HL-60/S4 treated with phorbol 12-myristate 13-acetate at 8.2 ng/mL for 4 days and 3 days (cell line): ENCODE data around the gene PITHD1.
"Not testable (repeated sequence)": the region's sequence is repeated elsewhere in the genome, so short reads cannot be mapped to it uniquely, and the experiment has no call there.

Experiments used
- in situ Hi-C: fragments of 300-500 bp; cut with MboI; formaldehyde crosslinking; loops from 2 replicates; pipeline ENCODE4 v1.15.0; 2022; ENCODE audit warnings: low sequenced_read_pairs

Gene PITHD1

DNA sequence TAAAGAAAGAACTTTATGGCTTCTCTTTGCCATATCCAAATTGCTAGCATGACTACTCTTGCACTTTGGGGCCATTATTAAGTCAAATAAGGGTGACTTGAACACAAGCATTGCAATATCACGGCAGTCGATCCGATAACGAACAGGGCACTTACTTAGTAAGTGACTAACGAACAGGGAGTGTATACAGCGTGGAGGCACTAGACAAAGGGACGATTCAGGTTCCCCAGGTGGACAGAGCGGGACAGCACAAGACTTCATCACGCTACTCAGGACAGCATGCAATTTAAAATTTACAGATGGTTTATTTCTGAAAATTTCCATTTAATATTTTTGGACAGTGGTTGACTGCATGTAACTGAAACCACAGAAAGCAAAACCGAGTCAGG, 5.4 kb upstream of the PITHD1 start:
- in situ Hi-C loops = no loop called here

DNA sequence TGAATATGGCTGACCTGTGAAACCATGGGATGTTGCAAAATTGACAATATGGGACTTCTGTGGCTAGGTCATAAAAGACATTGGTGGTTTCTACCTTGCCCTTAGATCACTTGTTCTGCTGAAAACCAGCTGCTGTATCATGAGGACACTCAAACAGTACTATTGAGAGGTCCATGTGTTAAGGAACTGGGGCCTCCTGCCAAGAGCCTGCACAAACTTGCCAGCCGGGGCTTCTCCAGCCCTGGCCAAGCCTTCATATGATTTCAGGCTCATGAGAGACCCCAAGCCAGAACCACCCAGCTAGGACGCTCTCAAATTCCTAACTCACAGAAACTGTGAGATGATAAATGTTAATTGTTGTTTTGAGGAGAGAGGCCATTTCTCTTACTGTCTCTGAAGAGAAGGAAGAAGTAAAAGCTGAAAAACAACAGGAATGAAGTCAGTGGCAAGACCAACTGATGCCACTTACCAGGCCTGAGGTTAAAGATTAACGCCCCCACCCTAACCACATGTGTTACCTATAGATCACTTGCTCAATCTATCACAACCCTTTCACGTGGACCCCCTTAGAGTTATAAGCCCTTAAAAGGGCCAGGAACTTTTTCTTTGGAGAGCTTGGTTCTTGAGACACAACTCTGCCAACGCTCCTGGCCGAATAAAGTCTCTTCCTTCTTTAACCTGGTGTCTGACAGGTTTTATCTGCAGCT, 3.9 kb upstream of the PITHD1 start:
- in situ Hi-C loops = no loop called here

DNA sequence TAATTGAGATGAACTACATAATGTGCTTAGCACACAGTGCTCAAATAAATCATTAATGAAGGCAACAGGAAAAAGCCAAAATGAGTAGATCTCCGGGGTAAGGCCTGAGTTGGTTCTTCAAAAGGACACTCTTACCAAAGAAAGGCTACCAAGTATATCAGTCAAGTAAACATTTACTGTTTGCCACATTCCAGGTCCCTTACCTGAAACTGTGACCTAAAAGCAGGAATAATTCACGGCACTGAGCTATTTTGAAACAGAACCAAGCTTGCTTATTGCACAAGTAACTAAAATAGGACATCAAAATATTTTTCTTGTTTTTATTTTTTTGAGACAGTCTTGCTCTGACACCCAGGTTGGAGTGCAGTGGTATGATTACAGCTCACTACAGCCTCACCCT, 2.0 kb upstream of the PITHD1 start:
- in situ Hi-C loops = no loop called here

DNA sequence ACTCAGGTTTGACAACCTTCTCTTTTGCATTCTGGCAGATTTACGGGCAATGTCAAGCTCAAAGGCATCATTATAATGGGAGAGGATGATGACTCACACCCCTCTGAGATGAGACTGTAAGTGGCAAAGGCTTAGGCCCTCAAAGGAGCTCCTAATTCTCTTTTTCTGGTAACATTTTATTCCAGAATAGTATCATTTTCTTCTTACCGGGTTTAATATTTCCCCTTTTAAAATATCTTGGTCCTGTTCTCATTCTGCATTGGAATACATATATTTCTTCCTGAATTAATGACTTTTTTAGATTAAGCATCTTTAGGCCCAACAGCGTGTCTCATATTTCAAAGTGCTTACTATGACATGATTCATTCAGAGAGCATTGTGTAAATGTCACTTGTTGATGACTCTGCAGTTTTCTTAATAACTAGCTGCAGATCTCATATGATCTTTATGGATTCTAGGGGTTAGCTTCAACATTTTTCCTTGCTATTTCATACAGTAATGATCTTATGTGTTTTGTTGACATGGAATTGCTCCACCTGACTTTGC, 1.7 kb downstream of the PITHD1 start:
- in situ Hi-C loops = no loop called here

DNA sequence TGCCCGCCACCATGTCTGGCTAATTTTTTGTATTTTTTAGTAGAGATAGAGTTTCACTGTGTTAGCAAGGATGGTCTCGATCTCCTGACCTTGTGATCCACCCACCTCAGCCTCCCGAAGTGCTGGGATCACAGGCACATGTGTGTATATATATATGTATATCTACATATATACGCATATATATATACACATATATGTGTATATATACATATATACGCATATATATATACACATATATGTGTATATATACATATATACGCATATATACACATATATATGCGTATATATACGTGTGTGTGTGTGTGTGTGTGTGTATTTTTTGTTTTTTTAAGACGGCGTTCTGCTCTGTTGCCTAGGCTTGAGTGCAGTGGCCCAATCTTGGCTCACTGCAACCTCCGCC, 4.9 kb downstream of the PITHD1 start:
- in situ Hi-C loops = not testable (repeated sequence)

DNA sequence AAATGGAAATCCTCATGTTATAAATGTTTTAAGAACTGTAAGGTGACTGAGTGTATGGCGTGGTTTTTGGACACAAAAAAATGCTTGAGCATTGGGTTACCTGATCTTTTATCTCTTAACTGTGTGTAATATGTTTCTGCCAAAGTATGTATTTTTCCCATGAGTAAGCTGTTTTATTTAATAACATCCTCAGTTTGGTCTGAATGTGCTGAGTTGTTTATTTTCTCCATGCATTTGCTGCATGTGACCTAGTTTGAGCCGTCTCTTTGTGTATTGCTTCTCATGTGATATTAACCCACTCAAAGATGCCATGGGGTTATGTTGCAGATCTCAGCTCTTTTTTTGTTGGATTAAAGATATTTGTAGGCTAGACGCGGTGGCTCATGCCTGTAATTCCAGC, 6.6 kb downstream of the PITHD1 start:
- in situ Hi-C loops = no loop called here

DNA sequence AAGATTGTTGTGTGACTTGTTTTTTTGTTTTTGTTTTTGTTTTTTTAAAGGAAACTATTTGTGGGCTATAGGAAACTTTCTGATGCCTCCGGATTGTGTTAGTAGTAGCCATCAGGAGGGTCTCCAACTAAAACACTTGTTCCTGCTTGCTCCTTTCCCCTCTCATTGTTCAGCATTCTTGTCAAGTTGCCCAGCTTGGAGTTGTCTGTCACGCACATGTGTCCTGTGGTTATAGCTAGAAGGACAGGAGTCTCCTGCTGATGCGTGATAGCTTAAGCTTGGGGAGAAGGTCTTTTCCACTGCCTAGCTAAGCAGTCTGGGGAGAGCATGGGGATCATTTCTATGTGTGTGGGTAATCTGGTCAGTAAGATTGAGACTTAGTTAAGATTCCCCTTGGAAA, 9.5 kb downstream of the PITHD1 start:
- in situ Hi-C loops = no loop called here

DNA sequence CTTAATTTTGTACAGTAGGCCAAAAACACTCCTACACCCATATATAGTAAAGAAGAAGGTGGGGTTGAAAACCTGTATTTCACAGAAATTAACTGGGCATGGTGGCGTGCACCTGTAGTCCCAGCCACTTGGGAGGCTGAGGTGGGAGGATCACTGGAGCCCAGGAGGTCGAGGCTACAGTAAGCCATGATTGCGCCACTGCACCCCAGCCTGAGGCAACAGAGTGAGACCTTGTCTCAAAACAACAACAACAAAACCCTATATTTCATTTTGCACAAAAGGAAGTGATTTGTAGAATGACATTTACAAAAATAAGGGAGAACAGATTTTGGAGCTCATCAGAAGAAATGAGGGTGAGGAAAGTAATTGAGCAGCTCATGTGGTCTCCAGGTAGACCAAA, 10.5 kb downstream of the PITHD1 start:
- in situ Hi-C loops = no loop called here

DNA sequence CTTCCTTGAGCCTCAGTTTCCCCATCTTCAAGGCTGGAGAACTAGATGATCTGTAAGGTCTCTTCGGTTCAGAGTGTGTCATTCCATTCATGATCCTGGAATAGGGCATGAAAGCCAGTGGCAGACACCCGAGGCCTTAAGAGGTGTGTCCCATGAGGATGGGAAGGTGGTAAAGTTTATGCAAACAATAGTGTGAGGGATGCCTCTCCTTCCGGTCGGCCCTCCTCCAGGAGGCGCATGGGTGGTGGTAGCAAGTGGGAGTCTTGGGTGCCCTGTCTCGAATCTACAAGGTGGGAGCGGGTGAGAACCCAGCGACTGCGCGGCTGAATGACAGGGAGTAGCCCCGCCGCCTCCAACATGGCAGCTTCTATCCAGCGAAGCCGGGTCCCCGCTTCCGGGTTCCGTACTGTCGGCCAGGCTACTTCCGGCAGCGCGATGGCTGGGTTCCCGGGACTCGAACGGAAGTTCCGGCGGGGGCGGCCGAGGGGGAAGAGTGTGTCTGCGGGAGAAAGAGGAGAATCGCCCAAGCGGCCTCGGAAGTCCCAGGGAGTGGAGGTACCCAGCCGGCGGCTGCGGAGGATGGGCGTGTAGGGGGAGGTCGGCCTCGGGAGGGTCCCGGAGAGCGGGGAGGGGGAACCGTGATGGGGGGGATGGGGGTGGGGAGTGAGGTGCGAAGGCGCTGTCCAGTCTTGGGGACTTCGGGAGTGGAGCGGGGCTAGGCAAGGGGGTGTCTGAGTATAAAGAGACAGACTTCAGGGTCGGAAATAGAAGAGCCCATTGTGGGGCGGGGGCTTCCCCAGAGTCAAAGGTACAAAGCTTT, 12.7 kb downstream of the PITHD1 start, which contains the start of gene LYPLA2:
TSS of gene LYPLA2 (plus strand) at position 450 of the 820 bp plus-strand sequence. CDS start 1,538 bp downstream, outside the sequence.
- in situ Hi-C loops = no loop called here

DNA sequence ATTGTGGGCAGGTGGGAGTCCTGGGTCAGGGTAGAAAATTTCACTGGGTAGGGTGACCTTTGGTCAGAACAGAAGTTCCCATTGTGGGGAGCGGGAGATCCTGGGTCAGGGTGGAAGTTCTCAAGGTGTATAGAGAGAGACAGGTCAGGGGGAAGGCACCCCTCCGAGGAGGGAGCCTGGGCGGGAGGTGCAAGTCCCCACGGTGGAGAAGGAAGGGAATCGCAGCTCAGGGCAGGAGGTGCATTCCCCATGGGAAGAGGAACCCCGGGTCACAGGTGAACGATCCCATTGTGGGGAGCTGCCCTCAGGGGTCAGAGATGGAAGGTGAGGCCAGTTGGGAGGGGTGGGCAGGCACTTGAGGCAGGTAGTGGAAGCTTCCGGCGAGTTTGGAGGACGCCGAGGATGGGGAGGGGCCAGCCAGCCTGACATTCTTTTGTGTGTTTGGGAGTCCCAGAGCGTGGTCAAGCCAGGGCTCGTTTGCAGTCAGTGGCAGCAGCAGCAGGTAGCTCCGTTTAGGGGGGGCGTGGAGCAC, 13.4 kb downstream of the PITHD1 start:
- in situ Hi-C loops = no loop called here

DNA sequence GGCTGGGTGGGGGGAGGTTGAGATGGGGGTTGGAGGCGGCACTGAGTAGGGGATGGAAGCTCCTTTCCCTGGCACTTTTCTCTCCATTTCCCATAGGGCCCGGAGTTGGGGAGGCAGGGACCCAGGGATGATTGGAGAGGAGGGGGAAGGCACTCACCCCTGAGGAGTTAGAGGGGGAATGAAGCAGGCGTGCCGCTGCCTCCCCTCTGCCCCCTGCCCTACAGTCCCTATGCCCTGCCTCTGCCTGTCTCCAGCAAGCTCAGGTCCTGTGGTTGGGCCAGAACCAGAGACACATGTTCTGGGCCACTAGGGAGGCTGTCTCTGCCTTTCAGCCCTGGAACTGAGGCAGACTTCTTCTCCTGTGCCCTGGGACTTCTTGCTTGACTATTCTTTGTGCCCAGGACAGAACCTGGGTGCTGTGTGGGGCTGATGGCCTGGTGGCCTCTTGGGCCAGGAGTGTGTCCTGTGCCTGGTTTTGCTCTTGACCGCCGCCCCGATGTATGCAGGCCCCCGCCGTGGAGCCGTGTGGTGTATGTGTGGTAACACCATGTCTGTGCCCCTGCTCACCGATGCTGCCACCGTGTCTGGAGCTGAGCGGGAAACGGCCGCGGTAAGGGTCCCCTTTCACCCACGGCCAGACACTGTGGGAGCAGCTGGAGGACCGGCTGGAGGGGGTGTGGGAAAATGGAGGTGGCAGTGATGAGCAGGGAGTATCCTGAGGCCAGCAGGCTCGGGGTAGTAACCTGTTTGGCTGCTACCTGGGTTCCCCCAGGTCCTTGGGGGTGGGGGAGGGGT, 14.1 kb downstream of the PITHD1 start:
- in situ Hi-C loops = no loop called here

DNA sequence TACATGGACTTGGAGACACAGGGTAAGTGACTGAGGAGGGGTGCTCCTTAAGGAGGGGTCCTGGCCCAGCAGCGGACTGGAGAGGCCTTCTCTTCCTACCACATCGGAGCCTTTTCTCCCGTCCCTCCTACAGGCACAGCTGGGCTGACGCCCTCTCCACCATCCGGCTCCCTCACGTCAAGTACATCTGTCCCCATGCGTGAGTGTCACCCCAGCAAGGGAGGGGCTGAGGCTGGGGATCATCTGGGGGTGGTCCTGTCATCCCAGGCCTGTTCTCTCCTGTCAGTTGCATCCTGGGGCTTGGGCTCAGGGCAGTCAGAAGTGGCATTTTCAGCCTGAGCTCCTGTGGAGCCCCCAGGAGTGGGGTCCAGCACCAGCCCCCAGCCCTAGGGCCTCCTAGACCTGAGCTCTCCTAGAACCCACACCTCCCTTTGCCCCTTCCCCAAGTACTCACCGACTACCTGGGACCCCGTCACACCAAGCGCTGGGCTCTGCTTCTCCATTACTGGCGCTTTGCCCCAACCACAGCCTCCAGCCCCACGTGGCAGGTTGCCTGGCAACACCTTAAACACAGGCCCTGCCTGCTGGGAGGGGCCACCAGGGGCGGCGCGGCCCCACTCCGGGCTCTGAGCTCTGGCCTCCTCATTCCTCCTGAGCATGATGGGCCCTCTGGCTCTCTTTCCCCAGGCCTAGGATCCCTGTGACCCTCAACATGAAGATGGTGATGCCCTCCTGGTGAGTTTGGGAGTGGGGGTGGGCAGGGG, 15.0 kb downstream of the PITHD1 start:
- in situ Hi-C loops = no loop called here

DNA sequence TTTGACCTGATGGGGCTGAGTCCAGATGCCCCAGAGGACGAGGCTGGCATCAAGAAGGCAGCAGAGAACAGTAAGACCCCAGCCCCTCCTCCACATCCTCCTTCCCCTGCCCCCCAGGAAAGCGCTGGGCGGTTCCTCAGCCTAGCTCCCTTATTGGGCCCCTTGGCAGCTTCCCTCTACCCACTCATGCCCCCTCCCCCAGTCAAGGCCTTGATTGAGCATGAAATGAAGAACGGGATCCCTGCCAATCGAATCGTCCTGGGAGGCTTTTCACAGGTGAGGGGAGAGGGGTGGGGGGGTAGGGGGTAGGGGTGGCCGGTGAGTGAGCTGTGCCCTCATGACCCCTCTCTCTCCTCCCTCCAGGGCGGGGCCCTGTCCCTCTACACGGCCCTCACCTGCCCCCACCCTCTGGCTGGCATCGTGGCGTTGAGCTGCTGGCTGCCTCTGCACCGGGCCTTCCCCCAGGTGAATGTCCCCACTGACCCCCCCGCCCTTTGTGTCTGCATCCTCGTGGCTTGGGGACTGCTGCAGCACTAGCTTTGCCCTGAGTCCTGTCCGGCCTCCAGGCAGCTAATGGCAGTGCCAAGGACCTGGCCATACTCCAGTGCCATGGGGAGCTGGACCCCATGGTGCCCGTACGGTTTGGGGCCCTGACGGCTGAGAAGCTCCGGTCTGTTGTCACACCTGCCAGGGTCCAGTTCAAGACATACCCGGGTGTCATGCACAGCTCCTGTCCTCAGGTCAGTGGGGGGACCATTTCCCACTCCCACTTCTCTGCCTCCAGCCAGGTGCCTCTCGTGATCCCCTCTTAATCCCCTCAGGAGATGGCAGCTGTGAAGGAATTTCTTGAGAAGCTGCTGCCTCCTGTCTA, 15.9 kb downstream of the PITHD1 start:
- in situ Hi-C loops = no loop called here

DNA sequence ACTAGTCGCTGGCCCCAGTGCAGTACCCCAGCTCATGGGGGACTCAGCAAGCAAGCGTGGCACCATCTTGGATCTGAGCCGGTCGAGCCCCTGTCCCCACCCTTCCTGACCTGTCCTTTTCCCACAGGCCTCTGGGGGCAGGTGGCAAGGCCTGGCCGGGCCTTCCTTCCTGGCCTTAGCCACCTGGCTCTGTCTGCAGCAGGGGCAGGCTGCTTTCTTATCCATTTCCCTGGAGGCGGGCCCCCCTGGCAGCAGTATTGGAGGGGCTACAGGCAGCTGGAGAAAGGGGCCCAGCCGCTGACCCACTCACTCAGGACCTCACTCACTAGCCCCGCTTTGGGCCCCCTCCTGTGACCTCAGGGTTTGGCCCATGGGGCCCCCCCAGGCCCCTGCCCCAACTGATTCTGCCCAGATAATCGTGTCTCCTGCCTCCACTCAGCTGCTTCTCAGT, 16.5 kb downstream of the PITHD1 start:
- in situ Hi-C loops = not testable (repeated sequence)

DNA sequence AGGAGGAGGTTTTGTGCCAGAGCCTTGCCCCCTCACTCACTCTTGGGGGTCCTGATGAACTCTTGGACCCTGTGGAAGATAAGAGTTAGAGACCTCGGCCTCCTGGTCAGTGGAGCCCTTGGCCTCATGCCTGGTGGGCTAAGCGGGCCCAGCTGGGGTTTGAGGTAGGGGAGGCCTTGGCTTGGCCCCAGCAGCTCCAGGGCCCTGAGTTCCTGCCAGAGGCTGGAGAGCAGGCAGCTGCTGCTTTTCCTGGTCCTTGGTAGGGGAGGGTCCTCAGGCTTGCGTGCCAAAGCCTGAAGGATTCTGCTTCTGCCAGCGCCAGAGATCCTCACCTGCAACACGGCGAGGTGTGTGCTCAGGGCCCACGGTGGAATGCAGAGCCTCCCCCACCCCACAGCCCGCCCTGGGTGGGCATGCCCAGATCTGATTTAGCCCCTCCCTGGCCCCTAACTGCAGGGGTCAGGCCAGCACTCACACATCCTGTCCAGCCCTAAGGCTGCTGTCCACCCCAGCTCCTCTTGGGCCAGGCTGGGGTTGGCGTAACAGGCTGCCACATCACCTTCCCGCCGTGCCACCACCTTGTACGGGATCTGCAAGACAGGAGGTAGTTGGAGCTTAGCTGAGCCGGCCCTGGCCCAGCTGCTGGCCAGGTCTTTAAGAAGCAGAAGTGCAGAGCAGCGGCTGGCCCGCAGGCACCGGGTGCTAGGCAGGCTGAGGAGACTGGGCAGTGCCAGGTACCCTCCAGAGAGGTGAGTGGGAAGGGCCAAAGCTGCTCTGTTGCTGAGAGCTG, 17.7 kb downstream of the PITHD1 start:
- in situ Hi-C loops = no loop called here

DNA sequence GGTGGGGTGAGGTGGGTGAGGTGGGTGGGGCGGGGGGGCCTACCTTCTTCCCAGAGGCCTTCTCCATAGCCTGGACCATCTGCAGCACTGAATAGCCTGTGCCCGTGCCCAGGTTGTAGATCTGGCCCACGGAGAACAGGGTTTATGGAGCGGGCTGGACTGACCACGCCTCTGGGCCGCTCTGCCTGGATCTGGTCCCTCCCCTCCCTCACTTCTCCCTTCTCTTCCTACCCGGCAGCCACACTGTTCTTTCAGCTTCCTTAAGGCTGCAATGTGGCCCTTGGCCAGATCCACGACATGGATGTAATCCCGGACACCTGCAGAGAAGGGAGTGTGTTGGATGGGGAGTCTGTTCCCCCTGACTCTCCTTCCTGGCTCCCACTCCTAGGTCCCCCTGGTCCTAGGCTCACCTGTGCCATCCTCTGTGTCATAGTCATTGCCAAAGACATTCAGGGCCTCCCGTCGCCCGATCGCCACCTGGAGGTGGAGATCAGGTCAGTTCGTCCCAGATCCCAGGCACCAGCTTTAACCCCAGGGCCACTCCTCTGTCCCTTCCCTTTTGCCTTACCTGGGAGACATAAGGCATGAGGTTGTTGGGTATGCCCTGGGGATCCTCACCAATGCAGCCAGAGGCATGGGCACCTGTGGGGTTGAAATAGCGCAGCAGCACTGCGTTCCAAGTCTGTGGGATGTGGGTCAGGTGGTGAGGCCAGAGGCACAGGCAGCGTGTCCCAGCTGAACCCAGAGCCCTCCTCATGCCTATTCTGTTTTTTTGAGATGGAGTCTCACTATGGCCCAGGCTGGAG, 18.5 kb downstream of the PITHD1 start:
- in situ Hi-C loops = no loop called here
